Left ventricle myocardium inferior (tissue), 1 donor: ENCODE results near the gene PKP4. TPM values are rescaled to one million over a fixed set of nuclear protein-coding genes. Genes with fewer than 3 reads are reported as not detected.

Experiments used
- DNase-seq: peaks from one replicate; pipeline ENCODE4 v3.0.0-alpha.2; 2020
- H3K27ac ChIP-seq: fragments of 200-600 bp; replicated peaks from 2 replicates; pipeline ENCODE4 v1.8.0; 2021
- H3K27me3 ChIP-seq: fragments of 200-600 bp; 2 replicates; pipeline ENCODE4 v1.8.0; 2021; ENCODE audit warnings: low read depth
- H3K36me3 ChIP-seq: fragments of 200-600 bp; 2 replicates; pipeline ENCODE4 v1.8.0; 2021
- H3K4me1 ChIP-seq: fragments of 200-600 bp; 2 replicates; pipeline ENCODE4 v1.8.0; 2021
- H3K4me3 ChIP-seq: fragments of 200-600 bp; 2 replicates; pipeline ENCODE4 v1.8.0; 2021; ENCODE audit warnings: mild to moderate bottlenecking, moderate library complexity
- H3K9me3 ChIP-seq: fragments of 200-600 bp; replicated peaks from 2 replicates; pipeline ENCODE4 v1.8.0; 2021
- CTCF ChIP-seq: fragments of 200-600 bp; IDR thresholded peaks from 2 replicates; pipeline ENCODE4 v1.8.0; 2021; ENCODE audit warnings: antibody characterized with exemption, mild to moderate bottlenecking, borderline replicate concordance
- intact Hi-C: fragments of 100-400 bp; cut with micrococcal nuclease; formaldehyde crosslinking; loops from one replicate; pipeline ENCODE4 v1.11.0; 2022
- total RNA-seq: library from RNA; stranded (reverse); fragmentation: NEBNext Ultra II Directional; extraction: Animal tissue kit (Norgen Biotek cat#: 25700); gene quantifications from one replicate; pipeline ENCODE4 v1.2.1, GENCODE V29; 2021
- donor health status: DM: no; HTN: yes; CAD: no; lungs with severe emphysema.

Gene PKP4
- total RNA-seq, 1 donor from 2014 or later, result 47.6 TPM

- Histone ChIP-seq H3K4me3 (no peak overlapping the region), H3K36me3 (no peaks in the 10 kb centered on the region), H3K27me3 (no peaks in the 10 kb centered on the region), H3K9me3 (no peaks in the 10 kb centered on the region), H3K27ac (no peak overlapping the region), H3K4me1 (peaks cover 53% of the 10 kb centered on the region)
- TF ChIP-seq CTCF, result no peak
- no peak for DNase-seq
- intact Hi-C loops, result no loop called here
Measured at GRCh38 chr2:158723181-158723838, 266.6 kb downstream of the PKP4 start.

- peaks cover 45% of the 10 kb centered on the region for H3K4me1 ChIP-seq
- no peaks in the 10 kb centered on the region for H3K36me3 ChIP-seq
- no peak for DNase-seq
- H3K27ac ChIP-seq, result no peak overlapping the region
- TF ChIP-seq CTCF, result peak; percentile 11
- intact Hi-C loops, result no loop called here
- H3K27me3 ChIP-seq, result no peaks in the 10 kb centered on the region
- no peaks in the 10 kb centered on the region for H3K9me3 ChIP-seq
- H3K4me3 ChIP-seq, result no peak overlapping the region
Measured at GRCh38 chr2:158723921-158724802, 267.4 kb downstream of the PKP4 start.

GRCh38 chr2:158724803-158725381 is 268.1 kb downstream of the PKP4 start:
- intact Hi-C loops, result no loop called here
- DNase-seq, result no peak

GRCh38 chr2:158725441-158725891 is 268.7 kb downstream of the PKP4 start:
- Histone ChIP-seq H3K27me3 (no peaks in the 10 kb centered on the region), H3K4me1 (peaks cover 45% of the 10 kb centered on the region), H3K9me3 (no peaks in the 10 kb centered on the region), H3K27ac (no peak overlapping the region), H3K36me3 (no peaks in the 10 kb centered on the region), H3K4me3 (no peak overlapping the region)
- DNase-seq, result no peak
- intact Hi-C loops, result no loop called here
- TF ChIP-seq CTCF, result no peak

More at GRCh38 chr2:158724803-158725381, 268.1 kb downstream of the PKP4 start:
- no peaks in the 10 kb centered on the region for H3K9me3 ChIP-seq
- no peaks in the 10 kb centered on the region for H3K36me3 ChIP-seq
- TF ChIP-seq CTCF, result no peak
- no peak overlapping the region for H3K27ac ChIP-seq
- H3K4me3 ChIP-seq, result no peak overlapping the region
- H3K27me3 ChIP-seq, result no peaks in the 10 kb centered on the region
- H3K4me1 ChIP-seq, result peaks cover 46% of the 10 kb centered on the region

GRCh38 chr2:158726911-158727592 is 270.3 kb downstream of the PKP4 start:
- Histone ChIP-seq H3K4me1 (peaks cover 40% of the 10 kb centered on the region), H3K4me3 (no peak overlapping the region), H3K27ac (peak overlapping the region; percentile 9), H3K27me3 (no peaks in the 10 kb centered on the region), H3K9me3 (no peaks in the 10 kb centered on the region), H3K36me3 (no peaks in the 10 kb centered on the region)
- DNase-seq, result peak; percentile 33
- intact Hi-C loops, result no loop called here
- TF ChIP-seq CTCF, result no peak
